NCI-H1436 (cell line): Measurements from ENCODE around the gene PRR35.

Experiments
- DNase-seq: peaks from one replicate; lab custom pipeline; 2025; lab: John Stamatoyannopoulos, UW

The PRR35 gene

DNA sequence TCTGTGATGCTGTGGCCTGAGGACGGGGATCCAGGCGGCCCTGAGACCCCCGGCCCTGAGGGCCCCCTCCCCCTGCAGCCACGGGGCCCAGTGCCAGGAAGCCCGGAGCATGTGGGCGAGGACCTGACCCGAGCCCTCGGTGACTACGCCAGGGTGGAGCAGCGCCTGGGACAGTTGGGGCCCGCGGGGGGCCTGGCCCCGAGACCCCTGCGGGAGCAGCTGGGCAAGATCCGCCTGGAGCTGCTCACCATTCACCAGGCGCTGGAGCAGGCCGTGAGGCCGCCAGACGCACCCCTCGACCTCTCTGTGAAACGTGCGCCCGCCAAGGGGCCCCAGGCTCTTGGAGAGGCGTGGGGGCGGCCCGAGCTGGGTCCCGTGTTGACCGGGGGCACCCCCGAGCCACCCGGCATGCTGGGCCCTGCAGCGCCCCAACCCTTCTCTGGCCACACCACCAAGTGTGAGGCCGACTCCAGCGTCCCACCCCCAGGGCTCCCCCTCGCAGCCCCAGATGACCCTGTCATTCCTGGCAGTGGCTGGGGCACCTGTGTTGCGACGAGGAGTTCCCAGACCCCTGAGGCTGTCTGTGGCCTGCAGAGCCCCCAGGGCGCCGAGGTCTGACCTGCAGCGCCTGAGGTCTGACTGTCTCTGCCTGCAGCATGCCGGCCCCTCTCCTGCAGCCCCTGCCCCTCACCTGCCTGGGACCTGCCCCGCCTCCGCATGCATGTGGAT lies 4.7 kb downstream of the PRR35 start:
- DNase-seq: no peak

DNA sequence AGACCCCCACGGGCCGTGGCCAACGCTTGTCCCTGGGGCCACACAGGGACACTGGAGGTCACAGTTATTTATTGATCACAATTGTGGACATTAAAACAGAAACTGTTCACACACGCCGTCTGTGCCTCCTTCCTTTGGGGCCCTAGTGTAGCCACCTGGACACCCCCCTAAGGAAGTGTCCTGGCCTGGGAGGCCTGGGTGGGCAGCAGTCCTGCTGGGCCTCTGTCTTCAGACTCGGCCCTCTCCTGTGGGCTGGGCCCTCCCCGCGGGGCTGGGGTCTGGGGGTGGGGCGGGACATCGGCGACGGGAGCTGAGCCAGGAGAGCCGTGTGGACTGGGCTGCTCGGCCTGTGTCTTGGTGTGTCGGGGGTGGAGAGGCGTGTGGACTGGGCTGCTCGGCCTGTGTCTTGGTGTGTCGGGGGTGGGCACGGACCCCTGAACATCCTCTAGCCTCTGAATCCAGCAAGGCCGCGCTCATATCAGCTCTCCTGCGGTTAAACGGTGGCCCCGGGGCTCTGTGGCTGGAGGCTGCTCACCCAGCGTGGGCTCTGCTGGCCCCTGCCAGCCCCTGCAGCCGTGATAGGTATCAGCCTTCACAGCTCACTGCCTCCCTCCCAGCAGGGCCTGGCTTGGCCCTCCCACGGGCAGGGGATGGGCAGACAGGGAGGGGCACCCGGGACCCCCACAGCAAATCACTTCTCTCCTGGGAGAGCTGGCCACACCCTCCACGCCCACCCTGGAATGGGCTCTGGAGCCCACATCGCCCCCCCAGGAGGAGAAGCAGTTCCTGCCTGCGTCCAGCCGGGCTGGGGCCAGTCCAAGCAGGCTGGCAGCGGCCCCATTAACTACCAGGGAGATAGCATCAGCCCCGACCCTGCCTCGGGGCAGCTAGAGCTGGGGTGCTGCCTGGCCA lies 5.5 kb downstream of the PRR35 start:
- no peak for DNase-seq

DNA sequence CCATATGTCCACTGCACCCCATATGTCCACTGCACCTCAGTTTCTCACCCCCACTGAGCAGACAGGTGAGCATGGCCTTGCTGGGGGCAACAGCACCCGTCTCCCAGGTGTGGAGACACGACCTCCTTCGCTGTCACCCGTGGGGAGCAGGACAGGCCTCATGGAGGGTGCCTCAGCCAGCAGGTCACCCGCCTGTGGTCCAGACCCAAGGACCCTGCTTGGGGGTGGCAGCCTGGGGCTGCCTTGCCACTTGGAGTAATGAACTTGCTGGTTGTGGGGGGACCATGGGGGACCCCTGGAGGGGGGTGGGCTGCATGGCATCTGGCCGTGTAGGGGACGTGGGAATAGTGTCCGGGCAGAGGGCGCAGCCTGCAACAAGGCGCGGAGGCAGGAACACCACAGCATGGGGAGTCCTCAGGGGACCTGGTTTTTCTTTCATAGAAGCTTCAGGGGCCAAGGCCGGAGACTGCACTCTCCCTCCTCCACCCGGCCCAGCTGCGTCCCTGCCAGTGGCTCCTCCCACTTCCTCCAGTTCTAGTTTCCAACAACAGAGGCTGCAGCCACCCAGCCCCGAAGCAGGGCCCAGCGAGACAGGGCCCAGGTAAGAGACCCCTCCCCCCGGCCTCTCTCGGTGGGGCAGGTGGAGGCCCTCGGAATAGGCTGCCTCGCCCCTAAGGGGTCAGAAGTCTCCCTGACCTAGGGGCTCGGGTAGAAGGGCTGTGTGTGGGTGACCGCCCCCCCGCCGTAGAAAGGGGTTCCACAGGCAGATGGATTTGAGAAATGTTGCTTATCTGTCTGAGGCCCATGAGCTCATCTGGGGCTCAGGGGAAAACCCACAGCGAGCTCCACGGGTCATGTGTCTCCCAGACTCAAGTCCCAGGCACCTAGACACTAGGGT lies 6.5 kb downstream of the PRR35 start, which contains the start of gene NHLRC4:
Gene NHLRC4 (plus strand): TSS at position 531 of the 898 bp plus-strand sequence. CDS start 1,043 bp downstream, outside the sequence.
- peak; percentile 15 for DNase-seq

DNA sequence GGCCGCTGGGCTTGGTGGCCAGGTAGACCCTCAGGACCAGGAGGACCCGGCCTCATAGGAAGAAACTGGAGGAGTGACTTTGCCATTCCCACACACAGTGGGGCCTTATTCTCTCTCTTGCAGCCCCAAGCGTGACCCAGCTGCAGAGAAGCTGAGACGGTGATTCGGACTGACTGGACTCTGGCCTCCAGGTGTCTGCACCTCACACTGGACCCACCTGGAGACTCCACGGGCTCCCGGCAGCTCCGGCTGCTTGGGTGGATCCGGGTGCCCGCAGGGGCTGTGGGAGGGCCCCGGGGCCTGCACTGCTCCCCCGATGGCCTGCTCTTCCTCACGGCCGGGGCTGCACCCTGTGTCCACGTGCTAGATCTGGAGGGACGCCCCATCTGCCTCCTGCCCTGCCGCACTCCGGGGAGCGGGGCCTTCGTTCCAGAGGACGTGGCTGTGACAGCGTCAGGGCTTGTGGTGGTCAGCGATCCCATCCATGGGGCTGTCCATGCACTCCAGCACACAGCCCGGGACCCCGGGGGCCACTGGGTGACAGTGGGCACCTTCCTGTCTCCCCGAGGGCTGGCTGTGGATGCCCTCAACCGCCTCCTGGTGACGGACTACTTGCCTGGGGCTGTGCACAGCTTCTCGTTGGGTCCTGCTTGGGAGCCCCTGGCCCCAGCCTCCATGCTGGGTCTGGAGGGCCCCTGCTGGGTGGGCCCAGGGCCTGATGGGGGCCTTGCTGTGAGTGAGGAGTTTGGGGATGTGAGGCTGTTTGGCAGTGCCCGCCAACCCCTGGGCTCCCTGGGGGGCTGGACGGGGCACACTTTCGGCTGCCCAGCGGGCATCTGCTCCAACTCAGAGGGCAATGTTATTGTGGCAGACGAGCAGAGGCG lies 7.4 kb downstream of the PRR35 start:
- DNase-seq: no peak

DNA sequence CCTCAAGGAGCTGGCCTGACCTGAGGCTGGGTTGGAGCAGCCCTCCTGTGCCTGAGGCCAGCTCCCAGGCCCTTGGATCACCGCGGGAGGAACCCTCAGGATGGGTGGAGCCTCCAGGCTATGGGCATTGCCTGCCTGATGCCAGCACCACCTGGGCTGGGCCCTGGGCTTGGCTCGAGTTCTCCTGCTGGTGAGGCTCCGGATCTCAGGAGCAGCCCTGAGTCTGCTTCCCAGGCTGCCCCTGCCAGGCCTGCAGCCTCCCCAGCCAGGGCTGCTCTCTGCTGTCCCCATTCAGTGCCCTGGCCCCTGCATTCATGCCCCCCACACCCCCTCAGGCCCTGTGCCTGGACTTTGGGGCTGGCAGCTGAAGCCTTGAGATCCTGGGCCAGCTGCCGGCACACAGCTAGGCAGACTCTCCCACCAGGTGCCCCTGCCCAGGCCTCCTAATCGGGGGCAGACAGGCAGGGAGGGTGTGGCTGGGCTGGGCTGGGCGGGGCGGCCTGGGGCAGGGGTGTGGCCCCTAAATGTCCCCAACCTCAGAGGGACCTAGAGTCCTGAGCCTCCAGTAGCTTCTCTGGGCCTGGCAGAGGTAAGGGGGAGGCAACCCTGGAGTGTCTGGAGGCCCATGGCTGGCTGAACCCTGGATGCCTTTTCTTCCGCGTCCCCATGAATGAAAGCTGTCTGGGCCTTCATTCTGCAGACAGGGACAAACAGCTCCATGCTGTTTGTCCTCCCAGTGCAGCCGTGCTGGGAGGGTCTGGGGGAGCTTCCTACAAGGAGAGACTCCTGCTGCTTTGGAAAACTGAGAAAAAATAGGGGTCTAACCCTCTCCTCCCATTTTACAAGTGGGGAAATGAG lies 8.4 kb downstream of the PRR35 start:
- DNase-seq: no peak

DNA sequence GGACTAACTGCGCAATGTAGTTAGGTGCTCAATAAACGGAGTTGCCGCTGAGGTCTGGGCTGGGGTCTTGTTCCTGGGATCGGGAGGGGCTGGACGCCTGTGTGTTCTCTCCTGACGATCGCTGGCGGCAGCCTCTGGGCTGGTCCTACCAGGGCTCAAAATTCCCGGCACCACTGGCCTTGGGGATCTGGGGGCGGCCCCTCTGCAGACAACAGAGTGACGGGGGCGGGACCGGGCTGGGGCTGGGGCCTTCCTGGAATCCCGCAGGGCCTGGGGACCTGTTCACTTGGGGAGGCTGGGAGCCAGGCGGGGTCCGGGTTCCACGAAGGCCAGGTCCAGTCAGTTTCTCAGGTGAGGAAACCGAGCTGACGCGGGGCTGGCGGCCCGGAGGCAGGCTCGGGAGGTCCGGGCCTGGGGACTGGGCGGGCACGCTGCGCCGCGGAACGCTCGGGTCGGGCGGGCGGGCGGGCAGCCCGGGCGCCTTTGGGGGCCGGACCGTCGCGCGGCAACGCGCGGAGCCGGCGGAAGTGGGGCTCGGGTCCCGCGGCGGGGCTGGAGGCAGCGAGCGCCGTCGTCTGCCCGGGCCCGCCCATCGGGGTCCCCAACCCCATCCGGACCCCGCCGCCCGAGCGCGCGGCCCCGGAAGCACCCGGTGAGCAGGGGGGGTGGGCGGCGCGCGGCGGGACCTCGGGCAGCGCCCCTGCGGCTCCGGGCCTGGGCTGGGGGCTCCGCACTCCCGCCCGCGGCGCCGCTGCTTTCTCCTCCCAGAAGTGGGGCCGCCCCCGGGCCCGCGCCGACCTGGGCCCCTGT lies 9.5 kb downstream of the PRR35 start, which contains the start of gene PIGQ:
Gene PIGQ (plus strand): TSS at position 524 of the 810 bp plus-strand sequence. CDS start 4,107 bp downstream, outside the sequence.
- DNase-seq: peak; percentile 22

DNA sequence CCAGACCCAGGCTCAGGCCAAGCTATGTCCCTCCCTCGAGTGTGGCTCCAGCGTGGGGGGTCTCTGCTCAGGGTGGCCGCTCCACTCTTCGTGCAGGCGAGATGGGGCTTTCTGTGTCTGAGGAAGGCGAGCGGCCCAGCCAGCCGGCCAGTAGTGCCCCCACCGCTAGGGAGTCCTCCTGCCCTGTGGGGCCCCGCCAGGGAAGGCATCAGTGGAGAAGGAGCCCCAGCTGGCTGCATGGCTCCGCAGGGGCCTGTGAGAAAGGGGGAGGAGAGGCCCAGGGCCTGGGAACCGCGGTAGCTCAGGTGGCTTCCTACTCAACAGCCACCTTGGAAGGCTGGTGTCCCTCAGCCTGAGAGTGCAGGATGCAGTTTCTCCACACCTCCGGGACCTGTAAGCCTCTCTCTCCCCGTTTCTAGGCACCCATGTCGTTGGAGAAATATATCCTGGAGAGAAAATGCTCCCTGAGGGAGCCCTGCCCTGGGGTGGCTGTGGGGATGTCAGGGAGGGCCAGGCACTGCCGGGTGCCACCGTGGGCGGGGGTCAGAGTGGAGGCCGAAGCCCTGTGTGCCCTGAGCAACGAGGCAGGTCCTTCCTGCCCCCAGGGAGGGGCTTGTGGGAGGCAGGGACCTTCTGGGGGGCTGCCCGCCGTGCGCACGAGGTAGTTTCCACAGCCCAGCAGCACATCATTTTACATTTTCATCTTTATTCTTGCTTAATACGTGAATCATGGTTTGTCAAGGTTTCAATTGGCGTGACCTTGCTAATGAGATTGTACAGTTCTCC lies 12.9 kb downstream of the PRR35 start:
- no peak for DNase-seq

DNA sequence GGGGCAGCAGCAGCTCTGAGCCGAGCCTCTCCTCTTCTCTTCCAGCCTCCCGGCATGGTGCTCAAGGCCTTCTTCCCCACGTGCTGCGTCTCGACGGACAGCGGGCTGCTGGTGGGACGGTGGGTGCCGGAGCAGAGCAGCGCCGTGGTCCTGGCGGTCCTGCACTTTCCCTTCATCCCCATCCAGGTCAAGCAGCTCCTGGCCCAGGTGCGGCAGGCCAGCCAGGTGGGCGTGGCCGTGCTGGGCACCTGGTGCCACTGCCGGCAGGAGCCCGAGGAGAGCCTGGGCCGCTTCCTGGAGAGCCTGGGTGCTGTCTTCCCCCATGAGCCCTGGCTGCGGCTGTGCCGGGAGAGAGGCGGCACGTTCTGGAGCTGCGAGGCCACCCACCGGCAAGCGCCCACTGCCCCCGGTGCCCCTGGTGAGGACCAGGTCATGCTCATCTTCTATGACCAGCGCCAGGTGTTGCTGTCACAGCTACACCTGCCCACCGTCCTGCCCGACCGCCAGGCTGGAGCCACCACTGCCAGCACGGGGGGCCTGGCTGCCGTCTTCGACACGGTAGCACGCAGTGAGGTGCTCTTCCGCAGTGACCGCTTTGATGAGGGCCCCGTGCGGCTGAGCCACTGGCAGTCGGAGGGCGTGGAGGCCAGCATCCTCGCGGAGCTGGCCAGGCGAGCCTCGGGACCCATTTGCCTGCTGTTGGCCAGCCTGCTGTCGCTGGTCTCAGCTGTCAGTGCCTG lies 14.0 kb downstream of the PRR35 start:
- DNase-seq: no peak

DNA sequence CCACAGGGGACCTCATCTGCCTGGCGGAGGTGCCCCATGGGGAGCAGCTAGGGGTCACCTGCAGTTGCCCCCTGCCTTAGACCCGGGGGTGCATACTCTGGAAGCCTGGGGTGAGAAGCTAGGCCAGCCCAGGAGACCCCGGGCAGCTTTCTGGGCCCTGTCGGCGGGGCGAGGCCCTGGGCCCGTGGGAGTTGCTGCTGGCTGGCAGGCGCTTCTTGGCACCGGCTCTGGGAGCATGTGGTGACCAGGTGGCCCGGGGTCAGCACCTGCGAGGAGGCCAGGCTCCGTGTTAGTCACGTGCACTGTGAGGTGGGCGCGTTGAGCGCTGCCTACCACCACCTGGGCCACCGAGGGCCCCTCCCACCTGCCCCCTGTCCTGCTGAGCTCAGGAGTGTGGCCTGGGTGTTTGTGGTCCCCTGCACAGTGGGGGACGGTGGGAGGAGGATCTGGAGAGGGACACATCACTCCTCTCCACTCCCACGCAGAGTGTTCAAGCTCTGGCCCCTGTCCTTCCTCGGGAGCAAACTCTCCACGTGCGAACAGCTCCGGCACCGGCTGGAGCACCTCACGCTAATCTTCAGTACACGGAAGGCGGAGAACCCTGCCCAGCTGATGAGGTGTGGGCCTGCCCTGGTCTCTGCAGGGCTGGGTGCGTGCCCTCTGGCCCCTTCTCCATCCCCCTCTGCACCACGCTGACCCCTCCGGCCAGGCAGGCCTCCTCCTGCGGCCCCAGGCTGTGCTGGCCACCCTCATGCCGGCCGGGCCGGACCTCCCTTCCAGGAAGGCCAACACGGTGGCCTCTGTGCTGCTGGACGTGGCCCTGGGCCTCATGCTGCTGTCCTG lies 15.4 kb downstream of the PRR35 start:
- no peak for DNase-seq

DNA sequence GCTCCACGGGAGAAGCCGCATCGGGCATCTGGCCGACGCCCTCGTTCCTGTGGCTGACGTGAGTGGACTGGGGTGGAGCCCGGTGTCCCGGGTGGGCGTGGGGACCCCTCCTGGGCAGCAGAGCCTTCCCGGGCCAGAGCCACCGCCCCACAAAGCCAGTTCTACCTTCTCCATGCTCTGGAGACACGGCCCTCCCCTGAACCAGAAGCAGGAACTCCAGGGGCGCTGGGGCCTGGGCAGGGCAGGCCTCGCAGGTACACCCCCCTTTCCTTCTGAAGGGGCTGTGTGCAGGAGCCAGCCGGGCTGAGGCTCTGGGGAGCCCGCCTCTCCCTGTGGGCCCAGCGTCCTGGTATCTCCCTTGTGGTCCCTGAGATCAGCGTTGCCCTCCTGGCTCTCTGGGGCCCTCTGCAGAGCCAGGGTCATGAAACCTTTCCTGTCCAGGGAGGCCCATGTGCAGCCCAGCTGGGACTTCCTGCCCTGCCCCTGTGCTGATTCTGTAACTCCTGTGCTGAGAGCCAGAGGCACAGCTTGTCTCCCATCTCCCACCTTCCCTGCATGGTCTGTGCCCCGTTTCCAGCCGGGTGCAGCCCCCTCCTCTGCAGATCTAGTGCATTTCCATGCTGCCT lies 16.1 kb downstream of the PRR35 start:
- no peak for DNase-seq

DNA sequence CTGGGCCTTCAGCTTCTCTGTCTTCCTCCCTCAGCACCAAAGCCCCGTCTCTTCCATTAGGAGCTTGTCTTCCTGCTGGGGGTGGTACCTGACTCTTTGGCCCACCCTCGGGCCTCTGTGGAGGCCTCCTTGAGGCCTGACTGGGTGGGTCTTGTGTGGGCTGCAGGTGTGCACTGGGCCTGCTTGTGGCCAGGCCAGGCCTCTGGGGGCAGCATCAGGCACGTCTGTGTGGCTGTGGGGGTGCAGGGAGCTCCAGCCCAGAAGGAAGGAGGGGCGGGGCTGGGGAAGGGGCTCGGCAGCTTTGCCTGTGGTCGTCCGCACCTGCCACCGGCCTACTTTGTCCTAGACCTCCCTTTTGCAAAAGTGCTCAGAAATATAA lies 16.6 kb downstream of the PRR35 start:
- DNase-seq: no peak

DNA sequence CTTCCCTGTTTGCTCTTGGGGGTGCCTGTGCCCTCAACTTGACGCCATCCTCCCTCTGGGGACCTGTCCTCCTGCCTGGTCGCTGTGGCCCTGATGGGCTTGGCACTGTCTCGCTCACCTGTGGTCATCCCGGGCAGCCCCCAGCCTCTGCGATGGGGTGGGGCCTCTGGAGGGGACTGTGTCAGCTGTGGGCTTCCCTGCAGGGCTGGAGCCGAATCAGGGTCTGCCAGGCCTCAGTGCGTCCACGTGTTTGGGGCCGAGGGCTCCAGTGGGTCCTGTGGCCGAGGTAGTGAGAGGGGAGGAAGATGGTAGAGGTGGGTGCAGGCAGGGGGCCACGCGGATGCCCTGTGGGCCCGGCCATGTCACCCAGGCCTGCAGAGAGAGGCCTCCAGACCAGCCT lies 17.6 kb downstream of the PRR35 start:
- DNase-seq: no peak

DNA sequence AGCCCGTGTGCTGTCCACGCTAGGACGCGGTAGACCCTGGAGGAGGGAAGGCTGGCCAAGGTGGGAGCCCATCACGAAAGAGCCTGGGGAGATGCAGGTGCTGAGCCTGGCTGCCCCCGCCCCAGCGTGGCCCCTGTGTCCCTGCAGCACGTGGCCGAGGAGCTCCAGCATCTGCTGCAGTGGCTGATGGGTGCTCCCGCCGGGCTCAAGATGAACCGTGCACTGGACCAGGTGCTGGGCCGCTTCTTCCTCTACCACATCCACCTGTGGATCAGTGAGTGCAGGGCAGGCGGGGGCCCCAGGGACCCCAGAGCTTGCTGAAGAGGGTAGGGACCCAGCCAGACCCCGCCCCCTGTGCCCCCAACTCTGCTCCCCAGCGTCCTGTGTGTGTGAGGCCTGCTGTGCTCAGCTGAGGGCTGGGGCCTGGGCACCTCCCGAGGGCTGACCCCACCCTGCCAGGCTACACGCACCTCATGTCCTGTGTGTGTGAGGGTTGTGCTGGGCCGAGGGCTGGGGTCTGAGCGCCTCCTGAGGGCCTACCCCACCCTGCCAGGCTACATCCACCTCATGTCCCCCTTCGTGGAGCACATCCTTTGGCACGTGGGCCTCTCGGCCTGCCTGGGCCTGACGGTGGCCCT lies 18.2 kb downstream of the PRR35 start:
- no peak for DNase-seq

DNA sequence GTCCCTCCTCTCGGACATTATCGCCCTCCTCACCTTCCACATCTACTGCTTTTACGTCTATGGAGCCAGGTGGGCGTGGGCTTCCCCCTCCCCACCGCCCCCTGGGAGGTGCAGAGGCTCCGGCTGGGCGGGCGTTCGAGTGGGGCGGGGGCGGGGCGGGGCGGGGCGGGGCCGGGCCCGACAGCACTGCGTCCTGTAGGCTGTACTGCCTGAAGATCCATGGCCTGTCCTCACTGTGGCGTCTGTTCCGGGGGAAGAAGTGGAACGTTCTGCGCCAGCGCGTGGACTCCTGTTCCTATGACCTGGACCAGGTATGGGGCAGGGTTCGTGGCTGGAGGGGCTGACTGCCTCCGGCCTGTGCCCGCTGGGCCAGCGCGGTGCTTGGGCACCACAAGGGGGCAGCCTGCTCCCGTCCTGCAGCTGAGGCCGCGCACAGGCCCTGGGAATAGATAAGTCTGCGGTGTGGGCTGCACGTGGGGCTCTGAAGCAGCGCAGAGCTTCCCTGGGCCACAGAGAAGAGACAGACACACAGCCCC lies 18.7 kb downstream of the PRR35 start:
- no peak for DNase-seq

DNA sequence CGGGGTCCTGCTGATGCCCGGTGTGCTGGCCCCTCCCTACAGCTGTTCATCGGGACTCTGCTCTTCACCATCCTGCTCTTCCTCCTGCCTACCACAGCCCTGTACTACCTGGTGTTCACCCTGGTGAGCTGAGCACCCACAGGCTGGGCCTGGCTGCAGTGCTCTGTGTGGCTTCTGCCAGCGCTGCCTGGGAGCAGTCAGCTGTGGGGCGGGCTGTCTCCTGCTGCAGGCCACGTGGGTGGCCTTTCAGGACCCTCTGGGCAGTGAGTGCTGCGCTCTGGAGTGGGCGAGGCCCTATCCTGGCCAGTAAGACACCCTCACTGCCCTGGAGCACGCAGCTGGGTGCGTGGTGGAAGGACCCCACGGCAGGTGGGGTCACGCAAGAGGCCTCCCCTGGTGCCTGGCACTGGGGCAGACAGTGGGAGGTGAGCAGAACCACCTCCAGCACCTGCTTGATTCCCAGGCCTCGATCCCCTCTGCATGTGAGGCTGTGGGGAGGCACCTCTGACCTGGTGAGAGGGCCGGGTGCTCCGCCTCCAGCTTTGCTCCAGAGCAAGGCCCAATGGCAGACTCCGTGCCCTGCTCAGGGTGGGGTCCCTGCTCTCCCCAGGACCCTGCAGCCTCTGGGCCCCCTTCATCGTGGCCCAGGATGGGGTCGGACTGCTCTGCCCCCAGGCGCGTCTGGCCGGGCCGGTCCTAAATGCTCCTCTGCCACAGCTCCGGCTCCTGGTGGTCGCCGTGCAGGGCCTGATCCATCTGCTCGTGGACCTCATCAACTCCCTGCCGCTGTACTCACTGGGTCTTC lies 20.1 kb downstream of the PRR35 start:
- no peak for DNase-seq
